ENCODE results near the gene GRIK4.

- no peak for TF ChIP-seq CTCF (IDR thresholded peaks at IDR 0.05)
- TF ChIP-seq MEF2A (IDR thresholded peaks at IDR 0.05; ENCODE audit: borderline replicate concordance, low read depth): no peak
- TF ChIP-seq SIN3A (IDR thresholded peaks at IDR 0.05; ENCODE audit: borderline replicate concordance, low read depth, low read length): no peak
- no peak for TF ChIP-seq PBX3 (IDR thresholded peaks at IDR 0.05)
- no peak for TF ChIP-seq NFIC (IDR thresholded peaks at IDR 0.05; ENCODE audit: borderline replicate concordance)
- TF ChIP-seq MAX (IDR thresholded peaks at IDR 0.05; ENCODE audit: low read depth): no peak
- TF ChIP-seq POLR2AphosphoS5 (IDR thresholded peaks at IDR 0.05; ENCODE audit: low read depth, low read length): no peak
- no peak for TF ChIP-seq REST (IDR thresholded peaks at IDR 0.05; ENCODE audit: low read depth, low read length)
- no peak for TF ChIP-seq TAF1 (IDR thresholded peaks at IDR 0.05; ENCODE audit: borderline replicate concordance, low read depth, low read length)
Observed at GRCh38 chr11:120647681-120648080, 136.1 kb downstream of the GRIK4 start.

Measured in SK-N-SH (cell line).